Inflammatory macrophage treated with lipopolysaccharide for 4 hours (primary cell): ENCODE measurements around the gene SMIM35.

Source experiments
- DNase-seq: peaks from one replicate; pipeline ENCODE4 v3.0.0-alpha.2; 2020

SMIM35 gene

DNA sequence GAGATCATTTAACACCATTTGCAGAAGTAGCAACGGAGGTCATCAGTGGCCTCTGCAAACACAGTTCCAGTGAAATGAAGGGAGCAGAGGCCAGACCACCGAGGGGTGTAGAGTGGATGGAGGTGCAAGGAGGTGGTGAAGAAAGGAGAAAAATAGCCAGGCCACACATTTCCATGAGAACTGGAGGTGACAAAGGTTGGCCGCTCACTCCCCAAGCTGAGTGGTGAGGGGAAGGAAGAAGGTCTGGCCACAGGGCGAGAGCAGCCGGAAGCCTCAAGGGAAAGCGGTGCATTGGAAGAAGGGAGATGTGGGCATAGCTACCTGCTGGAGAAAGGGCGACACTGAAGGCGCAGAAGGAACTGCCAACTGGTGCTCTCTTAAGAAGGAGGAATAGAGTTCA is 30.0 kb downstream of the SMIM35 start:
- DNase-seq = no peak

DNA sequence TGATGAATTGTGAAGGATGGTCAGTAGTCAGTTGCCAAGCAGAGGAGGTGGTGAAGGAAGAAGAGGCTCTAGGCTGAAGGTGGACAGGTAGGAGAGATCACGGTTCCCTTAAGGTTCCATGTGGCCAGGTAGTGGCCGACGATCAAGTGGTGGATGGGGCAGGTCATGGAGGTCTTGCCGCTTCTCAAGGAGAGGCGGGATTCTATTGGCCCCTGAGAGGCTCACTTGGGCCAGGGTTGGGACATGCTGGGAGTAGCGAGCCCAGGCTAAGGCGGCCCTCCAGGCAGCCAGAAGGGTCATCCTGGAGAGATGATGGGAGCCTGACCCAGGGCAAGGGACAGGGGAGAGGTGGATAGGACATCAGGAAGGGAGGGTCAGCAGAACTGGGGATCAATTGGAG is 30.8 kb downstream of the SMIM35 start:
- no peak for DNase-seq

DNA sequence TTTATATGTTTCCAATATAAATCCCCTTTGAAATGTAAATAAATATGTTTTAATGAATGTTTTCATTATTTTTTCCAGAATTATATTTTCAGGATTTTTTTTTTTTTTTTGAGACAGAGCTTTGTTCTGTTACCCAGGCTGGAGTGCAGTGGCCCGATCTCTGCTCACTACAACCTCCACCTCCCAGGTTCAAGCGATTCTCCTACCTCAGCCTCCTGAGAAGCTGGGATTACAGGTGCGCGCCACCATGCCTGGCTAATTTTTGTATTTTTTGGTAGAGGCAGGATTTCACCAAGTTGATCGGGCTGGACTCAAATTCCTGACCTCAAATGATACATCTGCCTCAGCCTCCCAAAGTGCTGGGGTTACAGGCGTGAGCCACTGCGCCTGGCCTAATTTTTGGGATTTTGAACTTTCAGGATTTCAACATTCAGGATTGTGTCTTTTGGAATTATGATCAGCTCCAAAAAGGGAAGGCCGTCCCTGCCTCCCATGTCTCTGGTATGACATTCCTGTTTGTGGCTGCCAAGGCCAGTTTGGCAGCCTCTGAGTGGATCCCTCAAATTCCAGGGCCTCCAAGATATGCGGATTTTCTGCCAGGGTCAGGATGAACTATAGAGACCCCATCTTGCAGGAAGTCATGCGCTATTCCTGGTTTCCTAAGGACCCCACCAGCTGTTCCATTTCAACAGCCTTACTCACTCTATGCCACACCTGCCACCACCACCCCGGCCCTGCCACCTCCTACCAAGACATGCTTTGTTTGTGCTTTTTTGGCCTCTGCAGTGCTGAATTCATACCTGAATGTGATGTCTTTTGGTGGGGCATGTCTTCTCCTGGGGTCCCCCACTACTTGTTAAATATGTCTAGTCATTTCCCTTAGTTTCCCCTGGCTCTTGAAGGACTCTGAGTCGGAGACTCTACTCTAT is 31.8 kb downstream of the SMIM35 start:
- no peak for DNase-seq

DNA sequence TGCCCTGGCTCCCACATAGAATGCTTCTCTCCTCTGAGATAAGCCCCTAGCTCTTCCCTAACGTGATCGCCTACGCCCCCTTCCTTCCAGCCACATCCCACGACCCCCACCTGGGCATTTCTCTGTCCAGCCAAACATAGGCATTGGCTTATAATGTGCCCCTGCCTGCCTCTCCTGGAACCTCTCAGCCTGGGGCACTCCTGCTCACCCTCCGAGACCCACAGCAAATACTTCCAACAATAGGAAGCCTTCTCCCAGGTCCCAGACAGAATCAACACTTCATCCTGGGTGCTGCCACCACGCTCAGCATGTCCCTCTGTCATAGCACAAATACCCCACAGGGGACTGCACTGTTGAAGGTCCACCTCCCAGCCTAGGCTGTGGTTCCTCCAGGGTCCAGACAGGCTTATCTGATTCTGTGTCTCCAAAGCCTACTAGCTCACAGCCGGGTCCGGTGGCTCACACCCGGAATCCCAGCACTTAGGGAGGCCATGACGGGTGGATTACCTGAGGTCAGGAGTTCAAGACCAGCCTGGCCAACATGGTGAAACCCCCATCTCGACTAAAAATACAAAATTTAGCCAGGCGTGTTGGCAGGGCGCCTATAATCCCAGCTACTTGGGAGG is 34.1 kb downstream of the SMIM35 start:
- DNase-seq = no peak

DNA sequence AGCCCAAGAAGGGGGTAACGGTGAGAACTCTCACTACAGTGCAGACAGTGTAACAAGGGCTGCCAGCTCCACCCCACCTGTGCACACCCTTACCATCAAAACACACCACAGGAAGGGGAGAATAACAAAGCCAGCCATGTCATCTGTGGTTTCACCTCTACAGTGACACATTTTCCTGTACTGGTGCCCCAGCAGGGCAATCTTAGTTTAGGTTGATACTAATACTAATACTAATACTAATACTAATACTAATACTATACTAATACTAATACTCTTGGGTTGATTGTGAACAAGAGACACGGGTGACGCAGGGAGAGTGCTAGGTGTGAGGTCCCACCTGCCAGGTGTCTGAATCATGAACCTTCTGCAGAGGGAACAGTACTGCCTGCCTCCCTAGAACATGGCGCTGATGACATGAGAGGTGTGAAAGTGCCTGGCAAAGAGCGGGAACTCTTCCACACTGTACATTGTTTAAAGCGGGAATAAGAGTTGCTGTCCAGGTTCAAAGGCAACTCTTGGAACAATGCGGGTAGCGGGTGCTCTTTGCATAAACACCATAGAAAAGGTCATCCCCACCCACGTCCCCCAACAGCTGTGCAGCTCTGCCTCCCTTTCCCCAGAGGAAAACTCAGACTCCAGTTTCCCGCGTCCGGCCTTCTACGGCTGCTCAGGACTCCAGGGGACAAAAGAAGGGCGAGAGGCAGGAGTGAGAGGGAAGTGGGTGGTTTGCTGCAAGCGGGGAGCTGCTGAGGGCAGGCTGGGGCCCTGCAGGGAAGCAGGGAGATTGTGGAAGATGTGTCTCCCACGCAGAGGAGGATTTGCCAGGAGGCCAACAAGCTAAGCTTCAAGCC is 34.9 kb downstream of the SMIM35 start:
- no peak for DNase-seq

DNA sequence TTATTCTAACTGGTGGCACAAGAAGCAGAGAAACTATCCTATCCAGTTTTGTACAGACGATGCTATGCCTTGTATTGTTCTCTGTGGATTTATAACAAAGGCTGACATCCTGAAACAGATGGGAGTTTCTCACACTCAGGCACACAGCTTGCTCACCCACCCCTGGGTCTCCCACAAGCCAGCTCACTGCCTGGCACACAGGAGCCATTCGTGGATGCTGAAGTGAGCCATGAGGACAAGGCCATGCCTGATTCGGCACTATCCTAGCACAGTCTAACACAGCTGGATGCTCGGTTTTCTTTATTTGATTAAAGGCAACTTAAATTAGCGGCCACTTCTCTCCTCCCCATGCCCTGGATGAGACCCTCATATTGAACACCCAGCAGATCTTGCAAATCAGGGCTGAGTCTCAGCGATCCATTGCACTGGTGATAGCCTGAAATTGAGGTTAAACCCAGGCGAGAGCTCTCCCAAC is 35.6 kb downstream of the SMIM35 start:
- no peak for DNase-seq

DNA sequence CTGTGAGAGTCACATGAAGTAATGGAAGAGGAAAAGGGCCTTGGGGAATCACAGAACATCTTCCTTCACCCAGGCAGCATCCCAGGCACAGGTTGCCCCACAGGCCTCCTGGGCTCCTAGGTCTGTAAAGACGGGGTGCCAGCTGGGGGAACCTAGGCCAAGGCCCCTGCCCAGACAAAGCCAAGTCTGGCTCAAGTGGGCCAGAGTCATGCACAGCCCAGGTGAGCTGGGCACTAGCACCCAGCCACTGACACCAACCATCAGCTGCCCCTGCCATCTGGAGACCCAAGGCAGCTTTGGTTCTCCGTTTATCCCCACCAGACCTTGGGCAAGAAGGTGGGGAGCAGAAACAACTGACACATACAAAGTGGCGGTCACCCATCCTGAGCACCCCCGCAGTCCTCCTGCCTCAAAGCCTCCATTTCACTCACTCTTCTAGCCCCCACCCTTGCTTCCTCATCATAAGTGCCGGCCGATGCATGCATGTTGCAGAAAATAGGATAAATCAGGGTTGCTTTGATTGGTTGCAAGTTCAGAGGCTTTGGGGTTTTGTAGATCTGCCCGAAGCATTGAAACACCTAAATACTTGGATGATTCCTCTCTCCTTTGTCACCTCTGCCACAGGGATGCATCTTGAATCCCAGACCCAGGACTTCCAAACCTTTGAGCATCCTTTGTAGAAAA is 36.4 kb downstream of the SMIM35 start:
- DNase-seq = no peak

DNA sequence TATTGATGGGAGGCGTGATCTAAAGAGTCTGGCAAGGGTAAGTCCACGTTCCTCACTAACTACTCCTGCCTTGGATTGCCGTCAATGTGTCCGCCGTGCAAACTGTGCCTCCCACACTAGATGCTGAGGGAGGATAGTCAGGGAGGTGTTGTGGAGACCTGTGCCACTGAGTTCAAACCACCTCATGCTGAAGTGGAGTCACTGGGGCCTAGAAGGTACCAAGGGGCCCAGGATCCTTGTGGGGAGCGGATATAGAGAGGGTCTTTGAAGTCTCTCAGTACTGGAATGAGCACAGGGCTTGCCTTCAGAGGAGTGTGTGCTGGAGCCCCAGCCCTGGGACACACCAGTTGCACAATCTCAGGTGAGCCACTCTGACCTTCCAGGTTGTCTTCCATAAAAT is 37.0 kb downstream of the SMIM35 start:
- DNase-seq = no peak

DNA sequence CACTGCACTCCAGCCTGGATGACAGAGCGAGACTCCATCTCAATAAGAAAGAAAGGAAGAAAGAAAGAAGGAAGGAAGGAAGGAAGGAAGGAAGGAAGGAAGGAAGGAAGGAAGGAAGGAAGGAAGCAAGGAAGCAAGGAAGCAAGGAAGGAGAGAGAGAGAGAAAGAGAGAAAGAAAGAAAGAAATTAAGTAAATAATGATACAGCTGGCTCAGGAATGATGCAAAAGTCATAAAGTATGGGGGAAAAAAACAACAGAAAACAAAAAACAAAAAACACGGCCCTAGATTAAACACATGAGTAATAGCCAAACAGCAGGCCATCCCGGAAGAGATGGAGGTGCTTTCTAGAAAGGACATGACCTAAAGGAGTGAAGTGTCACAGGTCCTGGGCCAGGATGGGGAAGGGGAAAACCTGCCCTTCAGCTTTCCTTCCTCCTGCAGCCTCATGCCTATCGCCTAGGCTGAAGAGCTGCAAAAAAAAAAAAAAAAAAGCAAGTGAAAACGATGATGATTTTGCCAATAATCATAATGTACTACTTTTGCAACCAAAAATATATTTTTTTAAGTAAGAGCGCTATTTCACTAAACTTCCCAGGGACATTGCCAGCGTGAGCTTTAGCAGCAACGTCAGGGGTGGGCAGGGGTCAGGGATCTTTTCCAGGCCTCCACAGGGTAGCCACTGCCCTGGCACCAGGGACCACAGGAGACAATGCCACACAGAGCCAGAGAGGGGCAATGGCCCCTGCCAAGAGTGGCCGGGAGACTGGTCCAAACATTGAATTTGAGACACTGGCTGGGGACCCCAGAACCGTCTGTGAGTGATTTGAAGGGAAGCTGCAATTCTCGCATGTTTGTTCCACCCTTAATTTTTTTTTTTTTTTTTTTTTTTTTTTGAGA is 38.0 kb downstream of the SMIM35 start:
- no peak for DNase-seq

DNA sequence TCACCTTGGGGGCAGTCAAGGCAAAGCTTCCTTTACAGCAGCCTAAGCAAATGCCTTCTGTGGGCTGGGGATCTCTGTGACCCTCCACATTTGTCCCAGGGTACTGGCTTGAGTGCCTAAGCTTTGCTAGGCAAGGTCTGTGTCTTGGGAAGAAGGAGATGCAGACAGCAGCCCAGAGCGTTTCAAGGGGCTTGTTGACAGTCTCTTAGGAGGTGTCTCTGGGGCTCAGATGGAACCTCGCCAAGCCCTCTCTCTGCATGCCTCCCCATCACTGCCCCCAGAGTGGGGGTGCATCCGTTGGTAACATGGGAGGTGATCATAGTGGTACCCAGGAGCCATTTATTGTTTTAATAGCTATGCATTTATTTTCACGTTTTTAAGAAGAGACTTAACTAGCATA is 39.0 kb downstream of the SMIM35 start:
- DNase-seq = no peak

DNA sequence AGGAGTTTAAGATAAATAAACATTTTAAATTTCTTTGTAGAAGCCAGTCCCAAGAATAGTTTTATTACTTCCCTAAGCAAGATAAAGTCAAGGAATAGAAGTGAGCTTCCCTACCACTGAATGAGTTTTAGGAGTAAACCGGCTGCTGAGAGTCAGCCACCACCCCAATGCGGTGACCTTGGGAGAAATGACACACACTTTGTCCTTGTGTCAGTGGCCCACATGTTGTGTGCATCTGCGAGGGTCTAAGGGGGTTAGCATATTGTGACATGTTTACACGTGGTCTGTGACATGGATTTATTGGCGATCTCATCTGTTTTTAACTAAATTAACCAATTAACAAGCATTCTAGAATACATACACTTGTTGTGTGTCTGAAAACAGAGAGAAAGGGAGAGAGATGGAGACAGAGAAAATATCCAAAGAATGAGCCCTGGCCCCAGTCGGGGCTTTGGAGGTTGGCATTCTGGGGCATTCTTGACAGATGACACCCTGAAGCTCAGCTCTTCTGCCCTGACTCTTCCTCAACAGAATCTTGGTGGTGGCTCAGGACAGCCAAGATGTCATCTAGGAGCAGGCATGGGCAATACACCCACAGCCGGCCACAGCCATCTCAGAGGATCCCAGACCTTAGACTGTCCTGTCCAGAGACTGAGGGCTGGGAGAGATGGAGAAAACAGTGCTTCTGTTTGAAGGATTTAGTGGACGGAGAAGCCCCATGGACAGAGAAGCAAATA is 39.6 kb downstream of the SMIM35 start:
- no peak for DNase-seq

DNA sequence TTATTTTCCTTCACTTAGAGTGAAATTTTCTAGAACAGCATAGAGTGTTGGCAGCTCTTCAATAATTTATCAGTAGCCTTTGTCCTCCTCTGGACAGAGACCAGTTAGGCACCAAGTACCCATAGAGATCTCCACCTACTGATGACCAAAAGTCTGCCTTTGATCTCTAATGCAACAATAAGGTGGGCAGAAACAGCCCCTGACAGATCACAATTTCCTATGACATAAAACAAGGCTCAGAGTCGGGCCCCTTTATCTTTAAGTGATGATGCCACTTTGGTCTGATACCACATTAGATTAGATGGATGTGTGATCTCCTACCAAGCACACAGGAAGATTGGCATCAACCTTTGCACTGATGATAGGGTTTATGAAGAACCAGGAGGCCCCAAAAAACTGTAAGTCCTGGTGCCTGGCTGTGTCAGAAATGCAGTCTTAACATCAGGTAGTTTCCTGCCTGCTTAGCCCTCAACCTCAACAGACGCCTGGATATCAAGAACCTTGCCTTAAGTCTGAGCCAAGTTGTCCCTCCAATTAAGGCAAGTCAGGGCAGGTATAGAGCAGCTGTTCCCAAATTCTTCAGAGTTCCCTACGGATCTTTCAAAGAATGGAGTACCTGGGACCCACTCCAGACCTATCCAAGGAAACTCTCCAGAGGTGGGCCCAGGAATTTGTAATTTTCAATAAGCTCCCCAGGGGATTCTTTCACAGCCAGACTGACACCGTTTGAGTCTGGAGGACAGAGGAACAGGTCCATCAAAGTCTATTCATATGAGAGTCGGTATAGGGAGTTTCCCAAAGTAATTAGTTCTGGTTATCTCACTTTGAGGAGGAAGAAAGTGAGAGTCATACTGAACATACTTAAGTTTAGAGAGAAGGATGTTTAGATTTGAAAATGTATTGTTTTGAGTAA is 40.5 kb downstream of the SMIM35 start:
- DNase-seq = peak; percentile 36

DNA sequence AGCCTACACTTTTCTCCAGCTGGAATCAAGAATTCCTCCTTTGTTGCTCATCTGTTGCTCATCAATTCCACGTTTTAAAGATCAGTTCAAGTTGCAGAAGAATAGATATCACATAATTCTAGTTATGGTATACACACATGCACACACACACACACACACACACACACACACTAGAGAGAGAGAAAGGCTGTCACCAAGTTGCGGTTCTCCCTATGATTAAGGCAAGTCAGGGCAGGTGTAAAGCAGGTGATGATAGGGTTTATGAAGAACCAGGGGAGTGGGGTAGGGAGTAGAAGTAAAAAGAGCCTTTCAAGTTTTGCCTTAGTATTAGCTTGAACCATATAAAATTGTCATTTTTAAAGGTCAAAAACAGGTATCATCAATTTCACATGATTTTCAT is 41.6 kb downstream of the SMIM35 start:
- DNase-seq = no peak

DNA sequence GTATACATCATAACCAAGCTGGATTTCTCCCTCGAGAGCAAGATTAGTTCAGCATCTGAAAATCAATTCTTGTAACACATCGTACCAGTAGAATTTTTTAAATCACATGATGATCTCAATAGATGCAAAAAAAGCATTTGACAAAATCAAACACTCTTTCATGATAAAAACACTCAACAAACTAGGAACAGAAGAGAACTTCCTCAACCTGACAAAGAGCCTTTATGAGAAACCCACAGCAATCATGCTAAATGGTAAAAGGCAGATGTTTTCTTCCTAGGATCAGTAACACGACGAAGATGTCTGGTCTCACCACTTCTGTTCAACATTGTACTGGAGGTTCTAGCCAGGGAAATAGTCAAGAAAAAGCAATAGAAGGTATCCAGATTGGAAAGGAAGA is 44.0 kb downstream of the SMIM35 start:
- DNase-seq = no peak

DNA sequence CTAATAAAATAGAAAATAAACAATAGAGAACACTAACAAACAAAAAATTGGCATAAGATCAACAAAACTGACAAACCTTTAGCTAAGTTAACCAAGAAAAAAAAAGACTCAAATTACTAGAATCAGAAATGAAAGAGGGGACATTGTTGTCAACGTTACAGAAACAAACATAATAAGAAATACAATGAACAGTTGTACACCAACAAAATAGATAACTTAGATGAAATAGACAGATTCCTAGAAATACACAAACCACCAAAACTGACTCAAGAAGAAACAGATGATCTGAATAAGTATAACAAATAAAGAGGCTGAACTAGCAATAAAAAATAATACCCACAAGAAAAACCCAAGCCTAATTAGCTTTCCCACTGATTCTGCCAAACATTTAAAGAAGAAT is 44.6 kb downstream of the SMIM35 start:
- no peak for DNase-seq

DNA sequence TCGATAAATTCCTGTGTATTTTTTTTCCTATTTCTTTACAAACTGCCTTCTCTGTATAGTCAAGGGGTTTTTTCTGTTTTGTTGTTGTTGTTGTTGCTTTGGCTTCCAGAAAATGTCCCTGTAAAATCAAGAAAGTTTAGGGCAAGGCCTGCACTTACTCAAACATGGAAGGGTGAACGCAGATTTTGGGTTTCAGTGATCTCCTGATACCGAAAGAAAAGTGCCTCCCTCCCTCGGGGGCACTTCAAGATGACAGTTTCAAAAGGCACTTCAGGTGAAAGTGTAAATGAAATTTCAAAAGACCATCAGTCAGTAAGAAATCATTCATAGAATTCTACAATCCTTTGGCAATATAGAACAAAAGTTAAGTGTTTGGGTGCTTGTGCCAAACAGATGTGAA is 53.3 kb downstream of the SMIM35 start:
- DNase-seq = no peak

DNA sequence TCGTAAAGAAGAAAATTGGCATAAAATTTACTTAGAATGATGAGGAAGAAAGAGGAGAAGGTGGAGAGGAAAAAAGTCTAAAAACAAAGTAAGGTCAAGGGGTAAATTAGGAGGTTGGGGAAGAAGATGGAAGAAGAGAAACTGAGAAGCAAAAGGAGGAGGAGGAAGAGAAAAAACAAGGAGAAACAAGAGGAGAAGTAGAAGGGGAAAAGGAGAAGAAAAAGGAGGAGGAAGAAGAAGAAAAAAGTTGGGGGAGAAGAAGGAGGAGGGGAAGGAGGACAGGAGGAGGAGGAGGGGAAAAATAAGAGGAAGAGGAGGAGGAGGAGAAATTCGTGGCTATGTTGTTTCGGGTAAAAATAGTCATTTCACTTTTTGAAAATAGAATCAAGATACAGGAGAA is 58.1 kb downstream of the SMIM35 start:
- no peak for DNase-seq

DNA sequence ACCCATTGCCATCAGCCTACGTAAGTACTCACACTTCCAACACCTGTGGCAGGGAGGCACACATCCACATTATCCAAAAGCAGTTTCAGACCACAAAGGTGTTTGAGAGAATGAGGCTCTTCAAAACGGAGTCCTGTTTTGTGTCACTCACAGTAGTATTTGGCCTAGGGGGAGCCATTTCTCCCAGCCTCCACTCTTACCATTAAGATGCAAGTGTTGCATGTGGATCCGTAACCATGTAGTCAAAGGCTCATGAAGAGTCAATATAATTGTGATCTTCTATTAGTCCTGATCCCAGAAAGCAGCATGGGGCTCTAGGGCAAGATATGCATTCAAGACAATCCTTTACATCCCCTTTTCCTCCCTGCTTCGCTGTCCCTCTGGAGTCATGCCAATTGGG is 59.1 kb downstream of the SMIM35 start:
- DNase-seq = no peak

DNA sequence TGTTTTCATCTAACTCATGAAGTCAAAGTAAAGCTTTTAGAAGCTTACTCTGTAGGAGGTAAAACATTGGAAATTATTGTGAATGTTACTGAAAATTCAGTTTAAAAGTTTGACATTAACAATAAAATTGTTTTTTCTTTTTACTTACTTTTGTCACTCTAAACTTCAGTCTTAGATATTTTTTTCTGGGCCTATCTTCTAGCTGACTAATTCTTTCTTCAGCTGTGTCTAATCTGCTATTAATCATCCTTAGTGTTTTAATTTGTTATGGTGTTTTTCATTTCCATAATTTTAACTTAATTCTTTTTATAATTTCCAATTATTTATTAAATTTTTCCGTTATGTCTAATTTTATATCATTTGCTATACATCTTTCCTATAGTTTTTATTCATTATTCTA is 65.6 kb downstream of the SMIM35 start:
- DNase-seq = no peak

DNA sequence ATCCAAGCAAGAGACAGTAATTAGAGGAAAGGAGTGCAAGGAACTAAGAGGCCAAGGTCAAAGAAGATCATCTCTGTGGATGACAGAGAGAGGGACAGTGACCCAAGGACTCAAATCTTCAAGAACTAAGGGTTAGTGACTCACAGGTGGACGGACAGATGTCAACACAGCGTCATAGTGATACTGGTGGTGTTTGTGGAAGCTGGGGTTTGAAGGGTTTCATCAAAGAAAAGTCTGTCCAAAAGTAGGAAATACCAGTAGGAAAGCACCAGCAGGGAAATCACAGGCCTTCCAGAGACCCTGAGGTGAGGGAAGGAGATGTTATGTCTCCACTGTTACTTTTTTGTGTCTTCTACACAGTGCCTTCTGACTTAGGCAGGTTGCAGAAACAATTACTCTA is 68.4 kb downstream of the SMIM35 start:
- no peak for DNase-seq
